22Rv1 (cell line): ENCODE data around the gene ANKS6.

Experiments
- ZFX ChIP-seq: fragments of 450-650 bp; IDR thresholded peaks from 2 replicates; pipeline ENCODE4 v1.6.1; 2017; ENCODE audit warnings: antibody characterized with exemption, borderline replicate concordance
- TF ChIP-seq, protein P1 (sequence below): fragments of 450-650 bp; IDR thresholded peaks from 2 replicates; pipeline ENCODE4 v1.5.1; 2017; ENCODE audit warnings: mild to moderate bottlenecking

DNA sequence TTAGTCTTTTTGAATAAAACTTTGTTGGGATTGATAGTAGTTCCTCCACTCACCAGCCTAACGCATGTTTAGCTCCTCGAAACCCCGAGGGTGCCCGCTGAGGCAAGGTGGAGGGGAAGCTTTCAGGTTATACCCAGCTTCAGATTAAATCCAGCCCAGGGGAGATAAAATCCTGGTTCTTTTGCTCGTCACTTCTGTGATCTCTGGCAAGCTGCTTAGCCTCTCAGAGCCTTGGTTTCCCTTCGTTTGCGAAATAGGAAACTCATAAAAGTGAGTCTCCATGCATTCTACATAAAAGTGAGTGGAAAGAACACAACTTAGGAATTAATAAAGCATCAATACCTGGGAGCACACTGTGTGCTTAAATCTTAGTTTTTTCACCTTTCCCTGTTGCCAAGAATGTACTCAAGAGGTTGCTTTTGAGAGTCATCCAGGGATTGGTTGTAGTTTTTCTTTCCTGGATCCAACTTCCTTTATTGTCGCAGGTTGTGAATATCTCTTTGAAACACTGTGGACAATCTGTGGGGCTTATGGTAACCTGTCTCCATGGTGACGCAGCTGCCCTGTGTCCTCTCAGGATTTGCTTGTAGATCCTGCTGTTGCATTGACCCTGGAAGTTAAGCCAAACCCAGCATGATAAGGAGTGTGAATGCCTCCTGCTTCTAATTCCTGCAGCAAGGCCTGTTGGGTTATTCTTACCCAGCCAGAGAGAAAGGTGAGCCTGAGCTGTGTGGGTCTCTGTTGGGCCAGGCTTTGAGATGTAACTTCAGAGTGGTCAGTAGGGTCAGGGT lies 13.2 kb upstream of the ANKS6 start:
- TF ChIP-seq, protein P1, sequence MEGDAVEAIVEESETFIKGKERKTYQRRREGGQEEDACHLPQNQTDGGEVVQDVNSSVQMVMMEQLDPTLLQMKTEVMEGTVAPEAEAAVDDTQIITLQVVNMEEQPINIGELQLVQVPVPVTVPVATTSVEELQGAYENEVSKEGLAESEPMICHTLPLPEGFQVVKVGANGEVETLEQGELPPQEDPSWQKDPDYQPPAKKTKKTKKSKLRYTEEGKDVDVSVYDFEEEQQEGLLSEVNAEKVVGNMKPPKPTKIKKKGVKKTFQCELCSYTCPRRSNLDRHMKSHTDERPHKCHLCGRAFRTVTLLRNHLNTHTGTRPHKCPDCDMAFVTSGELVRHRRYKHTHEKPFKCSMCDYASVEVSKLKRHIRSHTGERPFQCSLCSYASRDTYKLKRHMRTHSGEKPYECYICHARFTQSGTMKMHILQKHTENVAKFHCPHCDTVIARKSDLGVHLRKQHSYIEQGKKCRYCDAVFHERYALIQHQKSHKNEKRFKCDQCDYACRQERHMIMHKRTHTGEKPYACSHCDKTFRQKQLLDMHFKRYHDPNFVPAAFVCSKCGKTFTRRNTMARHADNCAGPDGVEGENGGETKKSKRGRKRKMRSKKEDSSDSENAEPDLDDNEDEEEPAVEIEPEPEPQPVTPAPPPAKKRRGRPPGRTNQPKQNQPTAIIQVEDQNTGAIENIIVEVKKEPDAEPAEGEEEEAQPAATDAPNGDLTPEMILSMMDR = no peak
- TF ChIP-seq ZFX = no peak
